Esophagus muscularis mucosa (tissue), 4 donors: ENCODE measurements around the gene CXorf51A. TPM values are rescaled to one million over a fixed set of nuclear protein-coding genes. Genes with fewer than 3 reads are reported as not detected.
"Not testable (repeated sequence)": the region's sequence is repeated elsewhere in the genome, so short reads cannot be mapped to it uniquely, and the experiment has no call there.

Experiments
- DNase-seq: peaks from one replicate; pipeline ENCODE4 v3.0.0-alpha.2; 2017; ENCODE audit errors: extremely low spot score
- H3K27ac ChIP-seq, 4 donors: fragments of 200-600 bp; sonication (generic); replicated peaks in 1 of 4; 1 replicate in 3 of 4; 2 replicates in 1 of 4; pipeline ENCODE4 v1.5.1; 2016 to 2019; ENCODE audit warnings: mild to moderate bottlenecking in 1 of 4
- H3K27me3 ChIP-seq, 4 donors: fragments of 200-600 bp; sonication (generic); one replicate each; pipeline versions ENCODE4 v1.5.1 to v1.6.0; 2016 to 2019
- H3K36me3 ChIP-seq, 4 donors: fragments of 200-600 bp; sonication (generic); one replicate each; pipeline ENCODE4 v1.5.1; 2016 to 2019
- H3K4me1 ChIP-seq, 4 donors: fragments of 200-600 bp; sonication (generic); one replicate each; pipeline ENCODE4 v1.5.1; 2016 to 2019
- H3K4me3 ChIP-seq, 4 donors: fragments of 200-600 bp; sonication (generic); 1 replicate in 2 of 4; 2 replicates in 2 of 4; pipeline ENCODE4 v1.5.1; 2016 to 2019; ENCODE audit warnings: mild to moderate bottlenecking in 4 of 4, moderate library complexity in 1 of 4
- H3K9me3 ChIP-seq, 4 donors: fragments of 200-600 bp; sonication (generic); 1 replicate in 3 of 4; 2 replicates in 1 of 4; pipeline ENCODE4 v1.5.1; 2016 to 2019
- CTCF ChIP-seq, 3 experiments: fragments of 200-600 bp in 2 of 3; fragments of 450-650 bp in 1 of 3; sonication (generic) in 2 of 3; IDR thresholded peaks; one replicate each; pipeline ENCODE4 v1.5.1; 2017 to 2019; ENCODE audit warnings: antibody characterized with exemption in 3 of 3, mild to moderate bottlenecking in 2 of 3, moderate library complexity in 1 of 3
- EP300 ChIP-seq: sonication (generic); formaldehyde crosslinking; IDR thresholded peaks from one replicate; pipeline ENCODE4 v1.6.1; 2017; ENCODE audit warnings: antibody characterized with exemption
- POLR2A ChIP-seq: fragments of 450-650 bp; IDR thresholded peaks from one replicate; pipeline ENCODE4 v1.6.1; 2017; ENCODE audit warnings: antibody characterized with exemption, moderate library complexity, mild to moderate bottlenecking, low read depth
- POLR2AphosphoS5 ChIP-seq, 2 donors: sonication (generic); formaldehyde crosslinking; IDR thresholded peaks; one replicate each; pipeline ENCODE4 v1.6.1; 2017; ENCODE audit warnings: antibody characterized with exemption in 2 of 2
- WGBS: methylation state at CpG from one replicate; pipeline ENCODE4 v1.1.5; 2018; 5-methylcytosine and 5-hydroxymethylcytosine counted together
- intact Hi-C: fragments of 100-400 bp; cut with DNase I; formaldehyde crosslinking; loops from one replicate; pipeline ENCODE4 v1.15.1; 2023
- total RNA-seq, 4 donors: library from RNA; depleted of rRNA; stranded (reverse); fragments of >200 nt; gene quantifications; one replicate each; pipeline versions ENCODE4 v1.1.0 to v1.2.1, GENCODE V29; 2016

CXorf51A gene
- not detected for total RNA-seq

GRCh38 chrX:146814644-146815043 is at the start of gene CXorf51A:
Gene CXorf51A, minus strand, starts transcription at chrX:146814744. Its CDS starts 21 bp downstream, at chrX:146814723.
- H3K4me1 ChIP-seq, H3K27me3 ChIP-seq, H3K9me3 ChIP-seq, H3K36me3 ChIP-seq, H3K4me3 ChIP-seq, intact Hi-C loops, DNase-seq, H3K27ac ChIP-seq: not testable (repeated sequence)
- WGBS, result no CpG with 5 or more reads among the region's 3 CpGs

- no peak for DNase-seq
- H3K27me3 ChIP-seq, result no peaks in the 10 kb centered on the region
- WGBS, result 16% methylated on average over 1 of the region's 1 CpG
- H3K36me3 ChIP-seq, result no peaks in the 10 kb centered on the region
- no peaks in the 10 kb centered on the region for H3K4me1 ChIP-seq
- intact Hi-C loops, result no loop called here
- no peaks in the 10 kb centered on the region for H3K9me3 ChIP-seq
- H3K4me3 ChIP-seq, result no peak overlapping the region
- TF ChIP-seq EP300, result no peak
- no peak for TF ChIP-seq CTCF (IDR thresholded peaks at IDR 0.05)
- TF ChIP-seq POLR2A, result no peak
- TF ChIP-seq POLR2AphosphoS5 (IDR thresholded peaks at IDR 0.05), result no peak
- no peak overlapping the region for H3K27ac ChIP-seq
Observed at GRCh38 chrX:146863566-146863965, 49.0 kb upstream of the CXorf51A start.

GRCh38 chrX:146854281-146854680 is 39.7 kb upstream of the CXorf51A start:
- TF ChIP-seq POLR2A, result no peak
- no peak for TF ChIP-seq CTCF (IDR thresholded peaks at IDR 0.05)
- no peak for TF ChIP-seq POLR2AphosphoS5 (IDR thresholded peaks at IDR 0.05)
- no peak for TF ChIP-seq EP300
- Histone ChIP-seq H3K36me3 (no peaks in the 10 kb centered on the region), H3K4me1 (no peaks in the 10 kb centered on the region), H3K9me3 (no peaks in the 10 kb centered on the region), H3K4me3 (no peak overlapping the region), H3K27me3 (no peaks in the 10 kb centered on the region), H3K27ac (no peak overlapping the region)
- DNase-seq, result no peak
- intact Hi-C loops, result no loop called here
- WGBS, result 32% methylated on average over 2 of the region's 2 CpGs

GRCh38 chrX:146831994-146832393 is 17.4 kb upstream of the CXorf51A start:
- DNase-seq, result no peak
- WGBS, result 92% methylated on average over 4 of the region's 4 CpGs

GRCh38 chrX:146809471-146809870 is 5.1 kb downstream of the CXorf51A start, which contains the start of gene CXorf51B:
Gene CXorf51B, plus strand, starts transcription at chrX:146809771. Its CDS starts 21 bp downstream, at chrX:146809792.
- H3K4me3 ChIP-seq, H3K27me3 ChIP-seq, DNase-seq, H3K4me1 ChIP-seq, H3K9me3 ChIP-seq, intact Hi-C loops, H3K27ac ChIP-seq, H3K36me3 ChIP-seq: not testable (repeated sequence)
- no CpG with 5 or more reads among the region's 3 CpGs for WGBS

More at GRCh38 chrX:146831994-146832393, 17.4 kb upstream of the CXorf51A start:
- no peaks in the 10 kb centered on the region for H3K36me3 ChIP-seq
- H3K4me3 ChIP-seq, result no peak overlapping the region
- TF ChIP-seq EP300 (no peak), CTCF (IDR thresholded peaks at IDR 0.05) (no peak)
- H3K4me1 ChIP-seq, result no peaks in the 10 kb centered on the region
- no peaks in the 10 kb centered on the region for H3K27me3 ChIP-seq
- no peaks in the 10 kb centered on the region for H3K9me3 ChIP-seq
- H3K27ac ChIP-seq, result no peak overlapping the region
- intact Hi-C loops, result no loop called here

Other genes starting within 250 kb of the CXorf51A start
- gene CXorf51B, start 5.0 kb downstream of the CXorf51A start, total RNA-seq, result not detected